H9 (cell line): ENCODE results near the gene PTK6. TPM values are rescaled to one million over a fixed set of nuclear protein-coding genes. Genes with fewer than 3 reads are reported as not detected.

Source experiments
- DNase-seq: peaks from one replicate; pipeline ENCODE4 v3.0.0-alpha.2; 2017
- H2AFZ ChIP-seq: one replicate; pipeline ENCODE4 v1.6.1; 2013; ENCODE audit warnings: mild to moderate bottlenecking, low read length, control low read depth, moderate library complexity
- H2AK5ac ChIP-seq: 2 replicates; pipeline ENCODE4 v1.6.1; 2013; ENCODE audit warnings: low read length, control low read depth, mixed read lengths; ENCODE audit not compliant: insufficient read length
- H2BK120ac ChIP-seq: one replicate; pipeline ENCODE4 v1.6.1; 2013; ENCODE audit warnings: low read depth, mild to moderate bottlenecking, low read length, control low read depth, inconsistent platforms; ENCODE audit not compliant: poor library complexity, severe bottlenecking
- H2BK12ac ChIP-seq: 2 replicates; pipeline ENCODE4 v1.6.1; 2013; ENCODE audit warnings: low read length, control low read depth, mixed read lengths, low read depth; ENCODE audit not compliant: insufficient read length
- H2BK15ac ChIP-seq: 2 replicates; pipeline ENCODE4 v1.6.1; 2013; ENCODE audit warnings: low read depth, low read length, control low read depth
- H2BK20ac ChIP-seq: one replicate; pipeline ENCODE4 v1.6.1; 2013; ENCODE audit warnings: low read depth, mild to moderate bottlenecking, low read length, control low read depth, inconsistent platforms; ENCODE audit not compliant: poor library complexity, severe bottlenecking
- H2BK5ac ChIP-seq: 2 replicates; pipeline ENCODE4 v1.6.1; 2013; ENCODE audit warnings: low read length, control low read depth, mixed read lengths; ENCODE audit not compliant: insufficient read length
- H3K14ac ChIP-seq: 2 replicates; pipeline ENCODE4 v1.6.1; 2013; ENCODE audit warnings: low read length, control low read depth; ENCODE audit not compliant: insufficient read depth
- H3K18ac ChIP-seq: 2 replicates; pipeline ENCODE4 v1.6.1; 2013; ENCODE audit warnings: low read depth, mild to moderate bottlenecking, mixed read lengths, low read length, control low read depth; ENCODE audit not compliant: insufficient read length
- H3K23ac ChIP-seq: 2 replicates; pipeline ENCODE4 v1.6.1; 2013; ENCODE audit warnings: low read length, control low read depth, mixed read lengths, low read depth; ENCODE audit not compliant: insufficient read length
- H3K23me2 ChIP-seq: 2 replicates; pipeline ENCODE4 v1.6.1; 2013; ENCODE audit warnings: low read depth, mild to moderate bottlenecking, mixed read lengths, low read length, control low read depth; ENCODE audit not compliant: insufficient read length, poor library complexity, severe bottlenecking
- H3K27ac ChIP-seq: 2 replicates; pipeline ENCODE4 v1.5.1; 2013; ENCODE audit warnings: low read length, control low read depth, mixed read lengths, low read depth; ENCODE audit not compliant: insufficient read length
- H3K27me3 ChIP-seq: 2 replicates; pipeline ENCODE4 v1.6.1; 2013; ENCODE audit warnings: low read length, control low read depth, inconsistent platforms; ENCODE audit not compliant: insufficient read depth
- H3K4ac ChIP-seq: 2 replicates; pipeline ENCODE4 v1.6.1; 2013; ENCODE audit warnings: low read depth, mild to moderate bottlenecking, control low read depth, inconsistent platforms, low read length, moderate library complexity
- H3K4me1 ChIP-seq: 2 replicates; pipeline ENCODE4 v1.6.1; 2013; ENCODE audit warnings: low read length, control low read depth, inconsistent platforms; ENCODE audit not compliant: insufficient read depth
- H3K4me2 ChIP-seq: 2 replicates; pipeline ENCODE4 v1.6.1; 2013; ENCODE audit warnings: low read length, control low read depth, mixed read lengths; ENCODE audit not compliant: insufficient read length, insufficient read depth
- H3K56ac ChIP-seq: 2 replicates; pipeline ENCODE4 v1.6.1; 2013; ENCODE audit warnings: low read depth, mild to moderate bottlenecking, mixed read lengths, low read length, control low read depth; ENCODE audit not compliant: insufficient read length
- H3K79me1 ChIP-seq: 2 replicates; pipeline ENCODE4 v1.6.1; 2013; ENCODE audit warnings: low read depth, mild to moderate bottlenecking, moderate library complexity, low read length, control low read depth, inconsistent platforms; ENCODE audit not compliant: insufficient read depth, poor library complexity, severe bottlenecking
- H3K79me2 ChIP-seq: 2 replicates; pipeline ENCODE4 v1.6.1; 2013; ENCODE audit warnings: low read length, control low read depth, inconsistent platforms; ENCODE audit not compliant: insufficient read depth
- H3K9ac ChIP-seq: 2 replicates; pipeline ENCODE4 v1.6.1; 2013; ENCODE audit warnings: low read length, control low read depth, mixed read lengths; ENCODE audit not compliant: insufficient read length; ENCODE audit errors: extremely low read depth
- H3K9me3 ChIP-seq: one replicate; pipeline ENCODE4 v1.6.1; 2013; ENCODE audit warnings: low read depth, low read length, inconsistent platforms; ENCODE audit not compliant: control insufficient read depth
- H3T11ph ChIP-seq: one replicate; pipeline ENCODE4 v1.6.1; 2013; ENCODE audit warnings: mild to moderate bottlenecking, low read length, control low read depth, inconsistent platforms
- H4K20me1 ChIP-seq: one replicate; pipeline ENCODE4 v1.6.1; 2013; ENCODE audit not compliant: control insufficient read depth, insufficient read length, insufficient read depth
- H4K5ac ChIP-seq: 2 replicates; pipeline ENCODE4 v1.6.1; 2013; ENCODE audit warnings: low read depth, mild to moderate bottlenecking, mixed read lengths, low read length, control low read depth; ENCODE audit not compliant: insufficient read length
- H4K8ac ChIP-seq: replicated peaks from 2 replicates; pipeline ENCODE4 v1.6.1; 2013; ENCODE audit warnings: low read length, control low read depth, mixed read lengths, low read depth; ENCODE audit not compliant: insufficient read length
- H4K91ac ChIP-seq: 2 replicates; pipeline ENCODE4 v1.6.1; 2013; ENCODE audit warnings: low read depth, mild to moderate bottlenecking, moderate library complexity, mixed read lengths, low read length, control low read depth; ENCODE audit not compliant: insufficient read length
- H3K27ac Mint-ChIP-seq, 3 experiments: 2 replicates in 2 of 3; 3 replicates in 1 of 3; pipeline ENCODE4 v1.8.0; 2020 to 2021; ENCODE audit warnings: mixed read lengths in 3 of 3, mild to moderate bottlenecking in 1 of 3, moderate library complexity in 1 of 3
- H3K27me3 Mint-ChIP-seq: 2 replicates; pipeline ENCODE4 v1.8.0; 2021; ENCODE audit warnings: low read depth, mild to moderate bottlenecking, moderate library complexity, mixed read lengths
- H3K36me3 Mint-ChIP-seq, 3 experiments: 2 replicates in 2 of 3; 3 replicates in 1 of 3; pipeline ENCODE4 v1.8.0; 2020 to 2021; ENCODE audit warnings: low read depth in 3 of 3, mixed read lengths in 3 of 3; ENCODE audit not compliant: insufficient read depth in 1 of 3
- H3K4me1 Mint-ChIP-seq, 2 experiments: 2 replicates each; pipeline ENCODE4 v1.8.0; 2020; ENCODE audit warnings: mixed read lengths in 2 of 2
- H3K4me3 Mint-ChIP-seq, 2 experiments: 2 replicates in 1 of 2; 3 replicates in 1 of 2; pipeline ENCODE4 v1.8.0; 2020 to 2021; ENCODE audit warnings: mild to moderate bottlenecking in 2 of 2, mixed read lengths in 2 of 2, moderate library complexity in 1 of 2
- H3K9me3 Mint-ChIP-seq, 2 experiments: 2 replicates in 1 of 2; 3 replicates in 1 of 2; pipeline ENCODE4 v1.8.0; 2020; ENCODE audit warnings: mild to moderate bottlenecking in 2 of 2, mixed read lengths in 2 of 2, moderate library complexity in 1 of 2
- CTCF ChIP-seq: fragments of 200-600 bp; sonication (generic); conservative IDR thresholded peaks from 3 replicates; pipeline ENCODE4 v1.8.0; 2021; ENCODE audit warnings: antibody characterized with exemption, mild to moderate bottlenecking
- WGBS: extraction: QIAGEN DNeasy Blood & Tissue Kit; methylation state at CpG from one replicate; pipeline ENCODE4 v1.1.7; 2013; ENCODE audit warnings: missing lambda C conversion rate, low lambda C conversion rate, mixed read lengths; ENCODE audit not compliant: insufficient read length; ENCODE audit errors: extremely low coverage; 5-methylcytosine and 5-hydroxymethylcytosine counted together
- total RNA-seq: library from RNA; stranded (reverse); gene quantifications from 2 replicates; pipeline ENCODE4 v1.2.1, GENCODE V29; 2021

Gene PTK6
- total RNA-seq, 1 experiment from 2014 or later: 0.46 TPM

DNA sequence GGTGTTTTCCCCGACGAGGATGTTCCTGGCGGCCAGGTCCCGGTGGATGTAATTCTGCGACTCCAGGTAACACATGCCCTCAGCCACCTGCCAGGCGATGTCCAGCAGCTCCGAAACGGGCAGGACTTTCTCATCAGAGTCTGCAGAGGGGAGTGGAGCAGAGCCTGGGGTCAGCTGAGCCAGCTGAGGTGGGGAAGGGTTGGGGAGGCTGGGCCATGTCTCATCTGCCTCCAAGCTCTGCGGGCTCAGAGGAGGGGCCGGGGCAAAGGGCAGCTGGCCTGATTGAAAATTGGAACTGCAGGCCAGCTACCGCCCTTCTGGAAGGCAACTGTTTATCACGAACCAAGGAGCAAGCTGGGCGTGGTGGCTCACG, 6.4 kb downstream of the PTK6 start:
- Mint-ChIP-seq H3K27ac (no peak overlapping the region), H3K9me3 (no peaks in the 10 kb centered on the region), H3K27me3 (peaks cover 3% of the 10 kb centered on the region), H3K4me3 (no peak overlapping the region), H3K4me1 (peaks cover 0 to 4% of the 10 kb centered on the region in 2 experiments; a peak in 2 of 4 replicates), H3K36me3 (no peaks in the 10 kb centered on the region)
- Histone ChIP-seq H3K23ac (no peak overlapping the region), H2BK20ac (no peak overlapping the region), H3K14ac (no peak overlapping the region), H4K20me1 (peaks cover 5% of the 10 kb centered on the region), H2AK5ac (no peak overlapping the region), H3K9ac (no peak overlapping the region), H3K9me3 (no peaks in the 10 kb centered on the region), H2BK15ac (no peak overlapping the region), H3K18ac (no peak overlapping the region), H4K8ac (no peak overlapping the region), H3K56ac (no peak overlapping the region), H2BK12ac (no peak overlapping the region), H3K23me2 (no peaks in the 10 kb centered on the region), H3K4me1 (no peaks in the 10 kb centered on the region), H3K79me1 (no peaks in the 10 kb centered on the region), H3K4me2 (no peak overlapping the region), H3K79me2 (no peaks in the 10 kb centered on the region), H3T11ph (no peak overlapping the region), H4K5ac (no peak overlapping the region), H2AFZ (no peak overlapping the region), H2BK120ac (no peak overlapping the region), H3K27me3 (no peaks in the 10 kb centered on the region), H3K4ac (no peak overlapping the region), H2BK5ac (no peak overlapping the region), H3K27ac (no peak overlapping the region), H4K91ac (no peak overlapping the region)
- DNase-seq: peak; percentile 29
- TF ChIP-seq CTCF: no peak
- no CpG with 5 or more reads among the region's 14 CpGs for WGBS
